OCI-LY1 (cell line): ENCODE results near the gene MDH1B.

Experiments used
- H2AFZ ChIP-seq: fragments of 200-600 bp; sonication (generic), shearing (Covaris generic); 2 replicates; pipeline ENCODE4 v1.6.0; 2014; ENCODE audit warnings: antibody characterized with exemption, mild to moderate bottlenecking, low read length
- H3F3A ChIP-seq: fragments of 200-600 bp; sonication (generic), shearing (Covaris generic); 2 replicates; pipeline ENCODE4 v1.6.0; 2014; ENCODE audit warnings: mild to moderate bottlenecking, antibody characterized with exemption, low read length, moderate library complexity; ENCODE audit not compliant: insufficient read depth
- H3K27ac ChIP-seq: fragments of 200-600 bp; sonication (generic); 2 replicates; pipeline ENCODE4 v1.5.1; 2014; ENCODE audit warnings: low read length, mixed run types, mild to moderate bottlenecking, low read depth; ENCODE audit not compliant: poor library complexity, severe bottlenecking
- H3K27me3 ChIP-seq: fragments of 200-600 bp; sonication (generic); 2 replicates; pipeline ENCODE4 v1.6.0; 2014; ENCODE audit warnings: antibody characterized with exemption, mild to moderate bottlenecking, low read length, moderate library complexity; ENCODE audit not compliant: insufficient read depth
- H3K36me3 ChIP-seq: fragments of 200-600 bp; sonication (generic); 2 replicates; pipeline ENCODE4 v1.6.1; 2014; ENCODE audit warnings: mild to moderate bottlenecking, antibody characterized with exemption, low read length, moderate library complexity, mixed read lengths; ENCODE audit not compliant: insufficient read depth
- H3K4me1 ChIP-seq: fragments of 200-600 bp; sonication (generic); 2 replicates; pipeline ENCODE4 v1.5.1; 2014; ENCODE audit warnings: mild to moderate bottlenecking, low read length, moderate library complexity; ENCODE audit not compliant: insufficient read depth, severe bottlenecking
- H3K4me2 ChIP-seq: fragments of 200-600 bp; sonication (generic), shearing (Covaris generic); 2 replicates; pipeline ENCODE4 v1.6.1; 2014; ENCODE audit warnings: low read length
- H3K4me3 ChIP-seq: fragments of 200-600 bp; sonication (generic); 2 replicates; pipeline ENCODE4 v1.5.1; 2014; ENCODE audit warnings: low read length, low read depth, mild to moderate bottlenecking, mixed read lengths; ENCODE audit not compliant: poor library complexity, severe bottlenecking
- H3K79me2 ChIP-seq: fragments of 200-600 bp; shearing (Covaris generic); 2 replicates; pipeline ENCODE4 v1.6.1; 2016; ENCODE audit warnings: mixed run types, low read length, mixed read lengths; ENCODE audit not compliant: insufficient read depth
- H3K9ac ChIP-seq: fragments of 200-600 bp; sonication (generic), shearing (Covaris generic); 2 replicates; pipeline ENCODE4 v1.6.1; 2014; ENCODE audit warnings: mild to moderate bottlenecking, low read length, mixed read lengths
- H3K9me2 ChIP-seq: fragments of 200-600 bp; sonication (generic), shearing (Covaris generic); 2 replicates; pipeline ENCODE4 v1.6.1; 2014; ENCODE audit warnings: low read depth, mild to moderate bottlenecking, low read length, mixed read lengths
- H3K9me3 ChIP-seq: fragments of 200-600 bp; shearing (Covaris generic); 2 replicates; pipeline ENCODE4 v1.6.1; 2014; ENCODE audit warnings: low read length, mixed read lengths
- H4K20me1 ChIP-seq: fragments of 200-600 bp; sonication (generic), shearing (Covaris generic); 2 replicates; pipeline ENCODE4 v1.6.0; 2016; ENCODE audit warnings: mild to moderate bottlenecking, low read length; ENCODE audit not compliant: insufficient read depth
- EZH2 ChIP-seq: fragments of 200-600 bp; sonication (generic), shearing (Covaris generic); IDR thresholded peaks from 2 replicates; pipeline ENCODE4 v1.8.0; 2017; ENCODE audit warnings: borderline replicate concordance, mixed run types, mild to moderate bottlenecking, antibody characterized with exemption, low read length, moderate library complexity, mixed read lengths
- TF ChIP-seq, protein P1 (sequence below): fragments of 200-600 bp; sonication (generic), shearing (Covaris generic); IDR thresholded peaks from 2 replicates; pipeline ENCODE4 v1.5.1; 2017; ENCODE audit warnings: mild to moderate bottlenecking, antibody characterized with exemption, low read length, moderate library complexity, mixed read lengths

Gene MDH1B

DNA sequence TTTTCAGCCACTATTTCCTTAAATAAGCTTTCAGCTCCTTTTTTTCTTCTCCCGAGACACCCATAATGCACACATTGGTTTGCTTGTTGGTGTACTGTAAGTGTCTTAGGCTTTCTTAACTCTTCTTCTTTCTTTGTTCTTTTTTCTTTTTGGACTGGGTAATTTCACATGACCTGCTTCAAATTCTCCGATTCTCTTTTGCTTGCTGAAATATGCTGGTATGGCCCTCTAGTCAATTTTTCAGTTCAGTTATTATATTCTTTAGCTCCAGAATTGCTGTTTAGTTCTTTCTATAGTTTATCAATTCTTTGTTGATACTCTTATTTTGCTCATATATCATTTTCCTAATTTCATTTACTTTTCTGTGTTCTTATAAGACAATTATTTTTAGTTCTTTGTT, 15.5 kb upstream of the MDH1B start:
- Histone ChIP-seq H3K4me1 (no peaks in the 10 kb centered on the region), H3K36me3 (peaks cover 92% of the 10 kb centered on the region), H3K4me3 (no peak overlapping the region), H2AFZ (no peak overlapping the region), H3K27me3 (no peaks in the 10 kb centered on the region), H3K79me2 (peaks cover 17% of the 10 kb centered on the region; the same call in 1 of the 2 replicates), H3K4me2 (no peak overlapping the region), H3F3A (no peaks in the 10 kb centered on the region), H3K9me3 (peaks cover 16% of the 10 kb centered on the region), H3K27ac (no peak overlapping the region), H3K9ac (no peak overlapping the region), H3K9me2 (no peaks in the 10 kb centered on the region), H4K20me1 (no peaks in the 10 kb centered on the region)
- TF ChIP-seq EZH2, result no peak
- TF ChIP-seq, protein P1, sequence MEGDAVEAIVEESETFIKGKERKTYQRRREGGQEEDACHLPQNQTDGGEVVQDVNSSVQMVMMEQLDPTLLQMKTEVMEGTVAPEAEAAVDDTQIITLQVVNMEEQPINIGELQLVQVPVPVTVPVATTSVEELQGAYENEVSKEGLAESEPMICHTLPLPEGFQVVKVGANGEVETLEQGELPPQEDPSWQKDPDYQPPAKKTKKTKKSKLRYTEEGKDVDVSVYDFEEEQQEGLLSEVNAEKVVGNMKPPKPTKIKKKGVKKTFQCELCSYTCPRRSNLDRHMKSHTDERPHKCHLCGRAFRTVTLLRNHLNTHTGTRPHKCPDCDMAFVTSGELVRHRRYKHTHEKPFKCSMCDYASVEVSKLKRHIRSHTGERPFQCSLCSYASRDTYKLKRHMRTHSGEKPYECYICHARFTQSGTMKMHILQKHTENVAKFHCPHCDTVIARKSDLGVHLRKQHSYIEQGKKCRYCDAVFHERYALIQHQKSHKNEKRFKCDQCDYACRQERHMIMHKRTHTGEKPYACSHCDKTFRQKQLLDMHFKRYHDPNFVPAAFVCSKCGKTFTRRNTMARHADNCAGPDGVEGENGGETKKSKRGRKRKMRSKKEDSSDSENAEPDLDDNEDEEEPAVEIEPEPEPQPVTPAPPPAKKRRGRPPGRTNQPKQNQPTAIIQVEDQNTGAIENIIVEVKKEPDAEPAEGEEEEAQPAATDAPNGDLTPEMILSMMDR, result no peak

DNA sequence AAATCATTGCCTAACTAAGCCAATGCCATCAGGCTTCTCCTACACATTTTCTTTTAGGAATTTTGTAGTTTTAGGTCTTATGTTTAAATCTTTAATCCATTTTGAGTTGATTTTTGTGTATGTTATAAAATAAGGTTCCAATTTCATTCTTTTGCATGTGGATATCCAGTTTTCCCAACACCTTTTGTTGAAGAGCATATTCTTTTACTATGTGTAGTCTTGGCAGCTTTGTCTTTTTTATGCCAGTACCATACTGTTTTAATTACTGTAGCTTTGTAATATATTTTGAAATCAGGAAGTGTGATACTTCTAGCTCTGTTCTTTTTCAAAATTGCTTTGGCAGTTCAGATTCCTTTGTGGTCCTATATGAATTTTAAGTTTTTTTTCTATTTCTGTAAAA, 11.3 kb upstream of the MDH1B start:
- no peak for TF ChIP-seq EZH2
- TF ChIP-seq, protein P1, result no peak
- Histone ChIP-seq H3K4me1 (no peaks in the 10 kb centered on the region), H2AFZ (no peak overlapping the region), H3F3A (no peaks in the 10 kb centered on the region), H3K4me3 (no peak overlapping the region), H3K9ac (no peak overlapping the region), H3K4me2 (no peak overlapping the region), H3K36me3 (peaks cover 96% of the 10 kb centered on the region), H3K27me3 (no peaks in the 10 kb centered on the region), H4K20me1 (no peaks in the 10 kb centered on the region), H3K27ac (no peak overlapping the region), H3K79me2 (peaks cover 17% of the 10 kb centered on the region; the same call in 1 of the 2 replicates), H3K9me3 (peaks cover 19% of the 10 kb centered on the region), H3K9me2 (no peaks in the 10 kb centered on the region)

DNA sequence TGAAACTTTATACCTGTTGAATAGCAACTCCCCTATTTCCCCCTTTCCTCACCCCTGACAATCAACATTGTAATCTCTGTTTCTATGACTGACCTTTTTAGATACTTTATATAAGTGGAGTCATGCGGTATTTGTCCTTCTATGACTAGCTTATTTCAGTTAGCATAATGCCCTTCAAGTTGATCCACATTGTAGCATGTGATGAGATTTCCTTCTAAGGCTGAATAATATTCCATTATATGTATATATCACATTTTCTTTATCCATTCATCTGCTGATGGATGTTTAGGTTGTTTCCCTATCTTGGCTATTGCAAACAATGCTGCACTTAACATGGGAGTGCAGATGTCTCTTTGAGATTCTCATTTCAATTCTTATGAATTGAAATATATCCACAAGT, 9.7 kb upstream of the MDH1B start:
- H2AFZ ChIP-seq, result no peak overlapping the region
- peaks cover 13% of the 10 kb centered on the region for H3K9me3 ChIP-seq
- H3K4me1 ChIP-seq, result no peaks in the 10 kb centered on the region
- no peak overlapping the region for H3K4me3 ChIP-seq
- no peaks in the 10 kb centered on the region for H3K27me3 ChIP-seq
- H4K20me1 ChIP-seq, result no peaks in the 10 kb centered on the region
- no peaks in the 10 kb centered on the region for H3K9me2 ChIP-seq
- H3K9ac ChIP-seq, result no peak overlapping the region
- TF ChIP-seq, protein P1, result no peak
- no peak for TF ChIP-seq EZH2
- no peaks in the 10 kb centered on the region for H3F3A ChIP-seq
- peaks cover 17% of the 10 kb centered on the region; the same call in 1 of the 2 replicates for H3K79me2 ChIP-seq
- H3K4me2 ChIP-seq, result no peak overlapping the region
- H3K27ac ChIP-seq, result no peak overlapping the region
- peaks cover 95% of the 10 kb centered on the region for H3K36me3 ChIP-seq
